HG03469 (cell line): Measurements from ENCODE around the gene ST7.
A peak's percentile ranks its signal among the peaks of the same experiment; 100 is the strongest.

ENCODE experiments used
- ATAC-seq: cut with Tn5 transposase; IDR thresholded peaks from one replicate; pipeline ENCODE4 v1.9.1; 2021; ENCODE audit warnings: mild to moderate bottlenecking, moderate library complexity, moderate number of reproducible peaks; ENCODE audit not compliant: unreplicated experiment

ST7 gene

DNA sequence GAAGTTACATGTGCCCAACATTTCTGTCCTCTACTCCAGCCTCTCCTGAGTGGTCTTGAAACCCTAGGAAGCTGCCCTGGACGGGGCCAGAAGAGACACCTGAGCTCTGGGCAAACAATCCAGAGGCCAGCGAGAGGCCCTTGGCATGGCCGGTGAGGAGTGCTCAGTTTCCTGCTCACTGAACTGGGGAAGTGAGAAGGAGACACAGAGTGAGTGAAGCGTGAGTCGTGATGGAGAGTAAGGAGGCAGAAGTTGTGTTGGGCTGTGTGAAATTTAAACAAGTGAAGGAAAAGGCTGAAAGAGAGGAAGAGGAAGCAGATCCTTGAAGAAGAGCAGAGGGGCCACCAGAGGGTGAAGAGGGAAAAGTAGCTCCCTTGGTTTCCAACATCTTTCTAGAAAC, 296.4 kb downstream of the ST7 start:
- ATAC-seq: no peak

DNA sequence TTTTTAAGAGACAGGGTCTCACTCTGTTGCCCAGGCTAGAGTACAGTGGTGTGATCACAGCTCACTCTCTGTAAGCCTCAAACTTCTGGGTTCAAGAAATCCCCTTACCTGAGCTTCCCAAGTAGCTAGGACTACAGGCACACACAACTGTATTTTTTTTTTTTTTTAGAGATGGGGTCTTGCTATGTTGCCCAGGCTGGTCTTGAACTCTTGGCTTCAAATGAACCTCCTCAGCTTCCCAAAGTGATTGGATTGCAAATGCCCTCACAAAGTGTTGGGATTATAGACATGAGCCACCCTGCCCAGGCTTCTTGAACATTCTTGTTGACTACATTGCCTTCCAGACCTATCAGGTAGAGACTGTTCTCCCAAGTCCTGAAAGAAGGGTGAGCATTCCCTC, 296.9 kb downstream of the ST7 start:
- ATAC-seq: no peak

DNA sequence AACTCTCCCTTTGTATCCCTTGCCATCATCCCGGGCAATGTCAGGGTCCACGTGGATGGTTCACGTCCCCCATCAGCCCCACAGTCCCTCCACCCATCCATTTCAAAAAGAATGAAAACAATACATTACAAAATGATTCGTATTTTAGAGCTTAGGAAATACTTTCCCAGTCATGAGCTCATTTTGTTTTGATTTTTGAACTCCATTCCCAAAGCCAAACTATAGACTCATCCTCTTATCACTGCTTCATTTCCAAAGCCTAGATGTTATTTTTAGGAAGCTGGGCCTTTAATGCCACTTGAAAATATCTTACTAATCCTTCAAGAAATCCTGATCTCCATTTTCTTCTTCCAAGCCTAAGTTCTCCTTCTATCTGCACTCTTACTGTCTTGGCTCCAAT, 297.5 kb downstream of the ST7 start:
- no peak for ATAC-seq

DNA sequence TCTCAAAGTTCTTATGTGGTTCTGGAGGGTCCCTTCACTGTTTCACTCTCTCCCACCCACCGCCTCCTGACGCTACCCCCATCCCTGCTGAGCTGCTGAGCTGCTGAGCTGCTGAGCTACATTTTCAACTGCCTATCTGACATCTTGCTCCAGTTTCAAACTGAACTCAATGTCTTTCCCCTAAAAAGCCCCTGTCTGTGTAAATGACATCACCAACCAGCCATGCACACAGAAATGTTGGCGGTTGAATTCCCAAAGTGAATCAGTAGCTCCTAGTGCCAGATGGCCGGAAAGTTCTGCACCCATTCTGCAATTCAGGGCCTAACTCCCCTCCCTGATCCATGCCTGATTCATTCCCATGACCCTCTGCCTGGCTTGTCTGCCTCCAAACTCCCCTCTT, 298.4 kb downstream of the ST7 start:
- peak; percentile 46 for ATAC-seq

DNA sequence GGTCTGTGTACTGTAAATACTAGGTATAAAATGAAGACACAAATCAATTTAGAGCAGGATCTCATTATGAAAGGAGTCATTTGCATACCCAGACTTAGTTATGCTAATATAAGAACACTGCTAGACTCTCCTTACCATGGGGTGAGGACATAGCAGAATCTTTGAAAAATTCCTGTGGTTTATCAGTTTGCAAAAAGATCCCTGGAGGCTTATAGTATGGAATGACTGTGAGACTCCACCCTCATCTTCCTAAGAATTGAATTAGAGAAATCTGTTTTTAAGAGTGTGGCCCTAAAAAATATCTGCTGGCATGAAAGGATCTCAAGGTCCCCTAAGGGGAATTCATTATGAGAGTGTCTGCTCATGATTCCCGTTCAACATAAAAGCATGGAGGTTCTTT, 306.3 kb downstream of the ST7 start:
- no peak for ATAC-seq

DNA sequence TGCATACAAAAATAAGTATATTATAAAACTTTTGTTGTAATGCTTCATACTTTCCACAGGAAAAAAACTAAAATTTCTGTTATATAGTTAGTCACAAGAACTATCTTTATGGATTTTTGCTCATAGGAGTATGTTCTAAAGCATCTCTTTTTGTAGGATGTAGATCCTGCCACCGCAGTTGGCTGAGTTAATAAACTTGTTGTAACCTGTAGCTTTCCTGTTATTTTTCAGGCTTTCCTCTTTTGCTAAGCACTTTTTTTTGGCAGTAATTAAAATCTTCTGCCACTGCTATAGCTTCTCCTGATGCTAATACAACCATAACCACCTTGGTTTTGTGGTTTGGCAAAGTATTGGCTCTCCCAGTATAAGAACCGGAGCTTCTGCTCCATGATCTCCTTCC, 309.2 kb downstream of the ST7 start:
- no peak for ATAC-seq

DNA sequence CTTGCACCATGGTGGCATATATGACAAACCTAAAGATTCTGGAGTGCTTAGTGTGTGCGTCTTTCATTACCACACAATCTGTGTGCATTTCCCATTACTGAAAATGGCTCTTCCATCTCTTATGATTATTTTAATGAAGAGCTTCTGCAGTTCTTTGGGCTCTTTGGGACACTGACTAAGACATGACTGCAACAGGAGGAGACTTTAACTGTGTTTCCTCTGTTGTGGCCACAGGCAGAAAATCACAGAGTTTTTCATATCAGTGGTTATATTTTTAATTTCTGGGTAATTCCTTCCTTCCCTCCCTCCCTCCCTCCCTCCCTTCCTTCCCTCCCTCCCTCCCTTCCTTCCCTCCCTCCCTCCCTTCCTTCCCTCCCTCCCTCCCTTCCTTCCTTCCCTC, 311.4 kb downstream of the ST7 start:
- no peak for ATAC-seq

DNA sequence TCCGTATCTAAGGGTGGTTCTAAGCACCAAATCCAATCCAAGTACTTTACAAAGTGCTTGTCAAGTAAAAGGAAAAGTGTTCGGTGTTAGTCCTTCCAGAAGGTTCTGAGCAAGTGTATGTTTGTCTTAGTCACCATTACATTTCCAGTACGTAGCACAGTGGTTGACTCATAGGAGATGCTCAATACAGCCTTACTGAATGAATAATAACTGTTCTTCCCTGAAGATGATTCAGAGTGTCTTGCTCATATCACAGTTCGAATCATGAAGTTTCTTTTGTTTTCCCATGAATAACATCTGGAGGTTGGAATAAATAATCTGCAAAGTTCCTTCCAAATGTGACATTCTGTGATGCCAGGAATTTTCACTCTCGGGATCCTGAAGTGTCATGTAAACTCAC, 316.1 kb downstream of the ST7 start:
- no peak for ATAC-seq

DNA sequence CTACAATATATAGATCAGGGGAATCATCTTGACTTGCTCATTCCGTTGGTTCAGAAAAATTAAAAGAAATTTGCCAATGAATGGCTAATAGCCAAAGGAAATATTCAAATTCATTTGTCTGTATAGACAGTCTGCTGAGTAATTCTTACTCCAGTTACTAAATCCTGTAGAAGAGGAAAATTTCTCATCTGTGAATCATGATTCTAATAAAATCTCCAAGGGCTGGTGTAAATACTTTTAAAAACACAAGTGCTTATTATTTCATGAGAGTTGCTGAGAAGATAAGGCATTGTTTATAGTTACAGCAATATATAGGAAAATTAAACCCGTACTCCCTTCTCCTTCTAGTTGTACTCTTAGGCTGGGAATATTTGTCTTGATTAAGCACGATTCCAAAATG, 316.6 kb downstream of the ST7 start:
- no peak for ATAC-seq

DNA sequence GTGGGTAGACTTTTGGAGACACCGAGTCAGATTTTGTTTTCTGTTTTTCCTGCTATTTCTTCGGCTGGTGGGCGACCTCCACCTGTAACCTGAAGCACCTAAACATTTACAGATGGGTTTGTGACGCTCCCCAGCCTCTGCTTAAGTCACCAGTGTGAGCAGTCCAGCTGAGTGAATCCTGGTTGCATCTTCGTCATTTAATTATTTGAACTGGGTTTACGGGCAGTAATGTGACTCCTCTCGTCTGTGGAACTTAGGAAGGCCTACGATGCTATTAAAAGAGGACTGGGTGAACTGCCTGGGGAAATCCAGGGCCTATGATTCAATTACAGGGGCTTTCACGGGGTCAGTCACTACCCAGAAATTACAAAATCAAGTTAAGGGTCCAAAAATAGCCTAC, 317.1 kb downstream of the ST7 start:
- ATAC-seq: no peak

DNA sequence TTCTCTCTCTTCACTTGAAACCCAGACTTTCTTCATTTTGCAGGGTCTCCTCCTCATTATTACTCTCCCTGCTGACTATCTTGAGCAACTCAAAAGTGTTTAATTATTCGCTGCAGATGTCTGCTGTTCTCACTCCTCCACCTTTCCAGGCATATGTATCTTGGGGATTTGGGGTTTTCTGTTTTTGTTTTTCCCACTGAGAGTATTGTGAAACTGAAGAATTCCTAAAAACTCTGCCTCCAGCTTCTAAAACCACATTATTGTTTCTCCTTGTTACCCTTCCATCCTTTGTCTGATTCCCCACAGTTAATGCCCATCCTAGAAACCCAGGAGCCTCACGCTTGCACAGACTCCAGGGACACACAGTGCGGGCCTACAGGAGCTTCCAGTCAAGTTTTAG, 318.3 kb downstream of the ST7 start:
- no peak for ATAC-seq

DNA sequence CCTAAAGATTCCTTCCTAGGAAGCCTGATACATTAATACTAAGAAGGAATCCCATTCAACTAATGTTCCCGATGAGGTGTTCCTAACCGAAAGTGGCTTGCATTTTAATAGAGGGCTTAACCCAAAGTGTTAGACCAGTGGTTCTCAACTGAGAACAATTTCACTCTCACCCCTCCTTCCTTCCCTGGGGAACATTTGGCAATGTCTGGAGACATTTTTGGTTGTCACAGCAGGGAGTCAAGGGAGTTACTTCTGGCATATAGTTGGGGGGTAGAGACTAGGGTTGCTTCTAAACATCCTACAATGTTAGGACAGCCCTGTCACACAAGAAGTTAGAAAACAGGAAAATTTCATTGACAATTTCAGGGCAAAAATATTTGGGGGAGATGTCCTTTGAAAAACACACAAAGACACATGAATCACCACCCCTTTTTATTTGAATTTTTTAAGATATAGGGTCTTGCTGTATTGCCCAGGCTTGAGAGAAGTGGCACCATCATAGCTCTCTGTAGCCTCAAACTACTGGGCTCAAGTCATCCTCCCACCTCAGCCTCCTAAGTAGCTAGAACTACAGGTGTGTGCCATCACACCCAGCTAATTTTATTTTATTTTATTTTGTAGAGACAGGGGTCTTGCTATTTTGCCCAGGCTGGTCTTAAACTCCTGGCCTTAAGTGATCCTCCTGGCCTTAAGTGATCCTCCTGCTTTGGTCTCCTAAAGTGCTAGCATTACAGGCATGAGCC, 318.9 kb downstream of the ST7 start:
- no peak for ATAC-seq

DNA sequence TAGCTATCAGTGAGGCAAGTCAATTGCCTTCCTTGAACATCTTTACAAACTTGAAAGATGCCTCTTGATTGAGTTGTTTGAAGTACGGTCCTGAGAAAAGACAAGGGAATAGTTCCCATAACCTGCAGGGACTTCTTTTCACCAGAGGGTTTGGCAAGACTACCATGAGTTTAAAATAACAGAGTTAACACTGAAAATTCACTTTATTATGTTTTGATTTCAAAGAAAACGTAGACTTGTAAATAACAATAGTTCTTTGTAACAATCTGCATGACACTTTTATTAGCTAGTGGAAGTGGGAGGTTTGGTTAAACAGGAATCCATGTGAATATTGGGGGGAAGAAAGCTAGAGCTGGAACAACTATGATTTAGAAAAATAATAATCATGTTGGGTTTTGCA, 320.0 kb downstream of the ST7 start:
- ATAC-seq: no peak

DNA sequence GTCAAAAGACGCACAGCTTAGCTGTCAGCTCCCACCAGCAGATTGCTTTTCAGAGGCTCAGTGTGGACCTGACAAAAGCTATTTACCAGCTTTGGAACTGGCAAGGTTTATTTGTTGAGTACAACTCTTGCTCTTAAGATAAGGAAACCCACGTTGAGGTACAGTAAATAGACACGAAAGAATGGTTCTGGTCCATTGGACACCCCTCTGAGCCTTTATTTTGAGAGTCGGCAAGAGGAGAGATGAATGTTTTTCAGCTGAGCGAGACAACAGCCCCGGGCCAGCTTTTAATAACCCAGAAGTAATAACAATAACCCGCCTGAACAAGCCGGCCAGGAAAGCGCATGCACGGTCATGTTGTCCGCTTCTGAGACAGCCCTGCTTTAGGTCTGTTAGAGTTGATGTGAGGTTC, 320.5 kb downstream of the ST7 start:
- ATAC-seq: no peak

DNA sequence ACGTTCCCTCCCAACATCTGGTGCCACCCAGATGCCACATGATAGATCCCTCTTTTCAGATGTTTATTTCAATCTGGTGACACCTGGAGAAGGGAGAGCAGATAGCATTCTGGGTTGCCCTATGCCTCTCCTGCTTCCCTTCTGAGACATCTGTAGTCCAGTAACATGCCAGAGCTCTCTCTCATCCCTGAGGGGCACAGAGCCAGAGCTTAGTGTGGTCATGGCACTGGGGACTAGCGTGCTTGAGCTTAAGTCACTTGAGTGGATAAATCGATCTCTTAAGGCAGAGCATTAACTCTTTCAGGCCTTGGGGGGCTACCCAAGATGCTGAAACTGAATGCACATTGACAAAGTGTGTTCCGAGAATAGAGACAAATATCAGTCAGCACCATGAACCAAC, 321.6 kb downstream of the ST7 start:
- ATAC-seq: no peak

DNA sequence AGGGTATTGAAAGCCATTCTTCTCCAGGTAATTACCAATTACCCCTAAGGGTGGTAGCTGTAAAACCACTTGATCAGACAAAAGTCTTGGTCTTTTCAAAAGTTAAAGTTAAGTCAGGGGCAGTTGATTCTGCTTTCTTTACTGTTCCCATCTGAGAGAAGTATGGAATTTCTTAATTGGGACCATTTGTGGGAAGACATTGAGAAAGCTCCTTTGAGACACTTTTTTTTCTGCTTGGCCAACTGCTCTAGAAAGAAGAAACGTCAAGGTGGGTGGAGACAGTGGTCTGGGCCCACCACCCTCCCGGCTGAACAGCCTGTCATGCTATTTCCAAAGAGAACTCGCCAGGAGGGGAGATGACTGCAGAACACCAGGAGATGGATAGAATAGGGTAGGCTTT, 324.3 kb downstream of the ST7 start:
- no peak for ATAC-seq

DNA sequence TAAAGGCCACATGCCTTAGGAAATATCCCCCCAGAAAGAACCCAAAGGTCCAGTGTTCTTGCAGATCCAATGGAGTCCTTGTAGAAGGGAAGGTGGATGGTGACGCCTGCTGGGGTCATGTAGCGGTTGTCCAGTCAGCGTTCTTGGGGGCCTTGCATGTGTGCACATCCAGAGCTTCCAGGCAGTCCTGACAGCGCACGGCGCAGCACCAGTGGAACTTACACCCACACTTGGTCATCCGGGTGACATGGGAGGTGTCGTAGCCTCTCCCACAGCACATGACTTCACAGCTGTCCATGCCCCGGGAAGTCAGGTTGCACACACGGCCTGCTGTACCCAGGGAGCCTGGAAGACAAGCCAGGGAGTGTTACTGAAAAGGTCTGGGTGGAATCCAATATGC, 324.7 kb downstream of the ST7 start:
- no peak for ATAC-seq

DNA sequence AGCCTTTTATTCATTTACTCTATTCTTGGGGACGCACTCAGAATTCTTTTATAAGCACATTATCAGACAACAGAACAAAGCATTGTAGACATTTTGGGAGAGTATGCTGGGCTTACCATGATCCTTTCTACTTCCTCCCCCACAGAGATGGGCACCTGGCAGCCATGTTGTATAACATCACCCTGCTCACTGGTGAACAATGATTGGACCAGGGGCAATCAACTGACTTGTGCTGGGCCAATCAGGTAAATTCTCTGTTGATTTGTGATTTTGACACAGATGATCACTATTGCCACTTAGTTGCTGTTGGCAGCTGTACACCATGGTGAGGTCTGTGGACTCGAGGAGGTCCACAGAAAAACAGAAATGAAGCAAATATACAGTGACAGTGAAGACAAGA, 325.9 kb downstream of the ST7 start:
- ATAC-seq: no peak
